WTC11 (cell line): Measurements from ENCODE around the gene FABP1. TPM values are rescaled to one million over a fixed set of nuclear protein-coding genes. Genes with fewer than 3 reads are reported as not detected.

ENCODE experiments used
- ATAC-seq: fragments of 200-7000 bp; cut with Tn5 transposase; 2 replicates; pipeline ENCODE4 v1.10.0; 2021; ENCODE audit warnings: mild to moderate bottlenecking, moderate library complexity
- CTCF ChIA-PET: fragments of 300-600 bp; sonication (Branson Sonifier 250); formaldehyde crosslinking; loops from one replicate; lab custom pipeline; 2021; ENCODE audit warnings: antibody characterized with exemption; lab: Charles Lee
- POLR2A ChIA-PET: fragments of 350-600 bp; sonication (Branson Sonifier 250); formaldehyde crosslinking; loops from one replicate; lab custom pipeline; 2021; ENCODE audit warnings: antibody characterized with exemption; lab: Charles Lee
- DNase-seq: peaks from one replicate; pipeline ENCODE4 v3.0.0; 2021; ENCODE audit warnings: low spot score
- H3K27ac Mint-ChIP-seq: 2 replicates; pipeline ENCODE4 v1.8.0; 2021; ENCODE audit warnings: mixed read lengths
- H3K27me3 Mint-ChIP-seq: 2 replicates; pipeline ENCODE4 v1.8.0; 2021; ENCODE audit warnings: low read depth, mild to moderate bottlenecking, moderate library complexity, mixed read lengths
- H3K36me3 Mint-ChIP-seq: 2 replicates; pipeline ENCODE4 v1.8.0; 2021; ENCODE audit warnings: mixed read lengths
- H3K4me1 Mint-ChIP-seq: 2 replicates; pipeline ENCODE4 v1.8.0; 2022; ENCODE audit warnings: mixed read lengths
- H3K4me3 Mint-ChIP-seq: 2 replicates; pipeline ENCODE4 v1.8.0; 2021; ENCODE audit warnings: mild to moderate bottlenecking, moderate library complexity, mixed read lengths
- H3K9me3 Mint-ChIP-seq: 2 replicates; pipeline ENCODE4 v1.8.0; 2021; ENCODE audit warnings: mixed read lengths
- ETV6 ChIP-seq: sonication (generic); formaldehyde crosslinking; IDR thresholded peaks from 2 replicates; pipeline ENCODE4 v1.8.1; 2022; ENCODE audit warnings: mild to moderate bottlenecking, missing genetic modification reagents
- GRHL2 ChIP-seq: fragments of 250-450 bp; sonication (Bioruptor Pico); IDR thresholded peaks from 2 replicates; pipeline ENCODE4 v1.8.0; 2022; ENCODE audit warnings: mild to moderate bottlenecking, moderate library complexity; ENCODE audit not compliant: insufficient replicate concordance, severe bottlenecking
- IRF1 ChIP-seq: sonication (generic); formaldehyde crosslinking; IDR thresholded peaks from 2 replicates; pipeline ENCODE4 v1.8.0; 2023; ENCODE audit warnings: missing genetic modification reagents
- NFATC4 ChIP-seq: fragments of 250-450 bp; sonication (Bioruptor Pico); IDR thresholded peaks from 2 replicates; pipeline ENCODE4 v1.9.0; 2021; ENCODE audit warnings: mild to moderate bottlenecking
- NR3C1 ChIP-seq: sonication (generic); formaldehyde crosslinking; conservative IDR thresholded peaks from 2 replicates; pipeline ENCODE4 v1.8.1; 2023; ENCODE audit warnings: low read depth, mild to moderate bottlenecking, missing genetic modification reagents
- PRDM15 ChIP-seq: sonication (generic); formaldehyde crosslinking; IDR thresholded peaks from 2 replicates; pipeline ENCODE4 v1.8.0; 2022; ENCODE audit warnings: missing genetic modification reagents
- SMAD3 ChIP-seq: sonication (generic); formaldehyde crosslinking; IDR thresholded peaks from 2 replicates; pipeline ENCODE4 v1.8.0; 2022; ENCODE audit warnings: missing genetic modification reagents, mild to moderate bottlenecking, borderline replicate concordance
- SMAD4 ChIP-seq: sonication (generic); formaldehyde crosslinking; IDR thresholded peaks from 2 replicates; pipeline ENCODE4 v1.8.0; 2022; ENCODE audit warnings: mild to moderate bottlenecking, missing genetic modification reagents
- SOX15 ChIP-seq: fragments of 250-450 bp; sonication (Bioruptor Pico); IDR thresholded peaks from 2 replicates; pipeline ENCODE4 v1.9.0; 2021; ENCODE audit warnings: mild to moderate bottlenecking
- TEAD1 ChIP-seq: sonication (generic); formaldehyde crosslinking; IDR thresholded peaks from 2 replicates; pipeline ENCODE4 v1.8.0; 2022; ENCODE audit warnings: mild to moderate bottlenecking, missing genetic modification reagents
- USF2 ChIP-seq: sonication (generic); formaldehyde crosslinking; IDR thresholded peaks from 2 replicates; pipeline ENCODE4 v1.8.1; 2023; ENCODE audit warnings: mild to moderate bottlenecking, missing genetic modification reagents, moderate library complexity
- ZMAT4 ChIP-seq: fragments of 250-450 bp; sonication (Bioruptor Pico); IDR thresholded peaks from 2 replicates; pipeline ENCODE4 v1.9.0; 2021; ENCODE audit warnings: mild to moderate bottlenecking
- ZNF396 ChIP-seq: fragments of 250-450 bp; sonication (Bioruptor Pico); IDR thresholded peaks from 2 replicates; pipeline ENCODE4 v1.8.0; 2021; ENCODE audit warnings: mild to moderate bottlenecking, moderate library complexity, borderline replicate concordance
- ZNF416 ChIP-seq: fragments of 250-450 bp; sonication (Bioruptor Pico); IDR thresholded peaks from 2 replicates; pipeline ENCODE4 v1.9.0; 2021; ENCODE audit warnings: mild to moderate bottlenecking, inconsistent platforms
- total RNA-seq: library from RNA; stranded (reverse); gene quantifications from 3 replicates; pipeline ENCODE4 v1.2.3, GENCODE V29; 2021
- TF ChIP-seq, protein P1 (sequence below): sonication (generic); formaldehyde crosslinking; IDR thresholded peaks from 2 replicates; pipeline ENCODE4 v1.8.1; 2022; ENCODE audit warnings: mild to moderate bottlenecking, moderate library complexity, missing genetic modification reagents
- TF ChIP-seq, protein P2 (sequence below): fragments of 250-450 bp; sonication (Bioruptor Pico); IDR thresholded peaks from 2 replicates; pipeline ENCODE4 v1.9.0; 2021; ENCODE audit warnings: moderate library complexity, mild to moderate bottlenecking, inconsistent platforms, borderline replicate concordance
- TF ChIP-seq, protein P3 (sequence below): fragments of 250-450 bp; sonication (Bioruptor Pico); IDR thresholded peaks from 2 replicates; pipeline ENCODE4 v1.9.0; 2021; ENCODE audit warnings: mild to moderate bottlenecking, borderline replicate concordance

The FABP1 gene
- total RNA-seq, 1 experiment from 2014 or later: 0.46 TPM

DNA sequence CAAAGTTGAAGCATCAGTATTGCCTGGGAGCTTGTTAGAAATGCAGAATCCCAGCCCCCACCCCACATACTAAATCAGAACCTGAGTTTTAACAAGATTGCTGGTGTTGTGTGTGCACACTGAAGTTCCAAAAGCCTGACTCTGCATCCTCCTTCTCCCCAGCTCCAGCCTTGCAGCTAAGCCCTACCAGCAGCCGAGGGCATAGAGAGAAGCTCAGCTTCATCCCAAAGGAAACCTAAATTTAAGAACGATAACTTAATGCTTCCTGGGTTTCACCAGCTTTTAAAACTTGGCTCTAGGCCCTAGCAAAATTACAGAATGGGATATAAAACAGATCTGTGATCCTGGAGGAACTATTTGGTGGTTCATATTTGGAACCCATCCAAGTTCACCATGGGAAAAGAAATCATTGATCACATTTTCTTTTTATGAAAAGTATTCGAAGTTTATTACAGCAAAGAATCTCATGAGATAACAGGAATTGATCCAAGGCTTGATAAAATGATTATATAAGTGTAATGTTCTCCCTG lies 49.2 kb downstream of the FABP1 start:
- ChIA-PET POLR2A (no interaction called here), CTCF (interaction anchor here (4.1 kb wide), 1 partner anchor 18 kb away, joined by 36 read pairs; no protein-coding TSS in a partner anchor)
- Mint-ChIP-seq H3K27ac (no peak overlapping the region), H3K4me3 (no peak overlapping the region), H3K27me3 (no peaks in the 10 kb centered on the region; the same call in 1 of the 2 replicates), H3K36me3 (no peaks in the 10 kb centered on the region), H3K4me1 (peaks cover 21% of the 10 kb centered on the region), H3K9me3 (peaks cover 10% of the 10 kb centered on the region)
- TF ChIP-seq TEAD1: no peak
- TF ChIP-seq, protein P1, sequence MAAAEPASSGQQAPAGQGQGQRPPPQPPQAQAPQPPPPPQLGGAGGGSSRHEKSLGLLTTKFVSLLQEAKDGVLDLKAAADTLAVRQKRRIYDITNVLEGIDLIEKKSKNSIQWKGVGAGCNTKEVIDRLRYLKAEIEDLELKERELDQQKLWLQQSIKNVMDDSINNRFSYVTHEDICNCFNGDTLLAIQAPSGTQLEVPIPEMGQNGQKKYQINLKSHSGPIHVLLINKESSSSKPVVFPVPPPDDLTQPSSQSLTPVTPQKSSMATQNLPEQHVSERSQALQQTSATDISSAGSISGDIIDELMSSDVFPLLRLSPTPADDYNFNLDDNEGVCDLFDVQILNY (CRISPR knock-in tag): no peak
- DNase-seq: no peak
- no peak for ATAC-seq

GRCh38 chr2:88077080-88077479 lies 50.8 kb downstream of the FABP1 start:
- no peak overlapping the region for H3K27ac Mint-ChIP-seq
- DNase-seq (no peak), ATAC-seq (no peak)
- peaks cover 7% of the 10 kb centered on the region for H3K4me1 Mint-ChIP-seq
- H3K4me3 Mint-ChIP-seq: no peak overlapping the region
- CTCF ChIA-PET: interaction anchor here (1.7 to 4.1 kb wide), 2 partner anchors 17 to 83 kb away, joined by 3 to 36 read pairs; no protein-coding TSS in a partner anchor
- H3K36me3 Mint-ChIP-seq: peaks cover 6% of the 10 kb centered on the region; the same call in 1 of the 2 replicates
- peaks cover 18% of the 10 kb centered on the region for H3K9me3 Mint-ChIP-seq
- TF ChIP-seq GRHL2 (CRISPR knock-in tag): no peak
- no peak for TF ChIP-seq ZNF396 (CRISPR knock-in tag)
- TF ChIP-seq PRDM15 (CRISPR knock-in tag): no peak
- no peak for TF ChIP-seq ZMAT4 (CRISPR knock-in tag)
- no peak for TF ChIP-seq SMAD4 (CRISPR knock-in tag)
- no peak for TF ChIP-seq ETV6 (CRISPR knock-in tag)
- TF ChIP-seq NR3C1 (CRISPR knock-in tag): no peak
- TF ChIP-seq NFATC4 (CRISPR knock-in tag): no peak
- no peak for TF ChIP-seq ZNF416 (CRISPR knock-in tag)
- TF ChIP-seq, protein P2, sequence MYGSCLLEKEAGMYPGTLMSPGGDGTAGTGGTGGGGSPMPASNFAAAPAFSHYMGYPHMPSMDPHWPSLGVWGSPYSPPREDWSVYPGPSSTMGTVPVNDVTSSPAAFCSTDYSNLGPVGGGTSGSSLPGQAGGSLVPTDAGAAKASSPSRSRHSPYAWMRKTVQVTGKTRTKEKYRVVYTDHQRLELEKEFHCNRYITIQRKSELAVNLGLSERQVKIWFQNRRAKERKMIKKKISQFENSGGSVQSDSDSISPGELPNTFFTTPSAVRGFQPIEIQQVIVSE: no peak
- TF ChIP-seq SMAD3 (CRISPR knock-in tag): no peak
- no peak for TF ChIP-seq SOX15 (CRISPR knock-in tag)
- no peak for TF ChIP-seq USF2 (CRISPR knock-in tag)
- TF ChIP-seq IRF1: no peak
- no peak for TF ChIP-seq TEAD1
- TF ChIP-seq, protein P3, sequence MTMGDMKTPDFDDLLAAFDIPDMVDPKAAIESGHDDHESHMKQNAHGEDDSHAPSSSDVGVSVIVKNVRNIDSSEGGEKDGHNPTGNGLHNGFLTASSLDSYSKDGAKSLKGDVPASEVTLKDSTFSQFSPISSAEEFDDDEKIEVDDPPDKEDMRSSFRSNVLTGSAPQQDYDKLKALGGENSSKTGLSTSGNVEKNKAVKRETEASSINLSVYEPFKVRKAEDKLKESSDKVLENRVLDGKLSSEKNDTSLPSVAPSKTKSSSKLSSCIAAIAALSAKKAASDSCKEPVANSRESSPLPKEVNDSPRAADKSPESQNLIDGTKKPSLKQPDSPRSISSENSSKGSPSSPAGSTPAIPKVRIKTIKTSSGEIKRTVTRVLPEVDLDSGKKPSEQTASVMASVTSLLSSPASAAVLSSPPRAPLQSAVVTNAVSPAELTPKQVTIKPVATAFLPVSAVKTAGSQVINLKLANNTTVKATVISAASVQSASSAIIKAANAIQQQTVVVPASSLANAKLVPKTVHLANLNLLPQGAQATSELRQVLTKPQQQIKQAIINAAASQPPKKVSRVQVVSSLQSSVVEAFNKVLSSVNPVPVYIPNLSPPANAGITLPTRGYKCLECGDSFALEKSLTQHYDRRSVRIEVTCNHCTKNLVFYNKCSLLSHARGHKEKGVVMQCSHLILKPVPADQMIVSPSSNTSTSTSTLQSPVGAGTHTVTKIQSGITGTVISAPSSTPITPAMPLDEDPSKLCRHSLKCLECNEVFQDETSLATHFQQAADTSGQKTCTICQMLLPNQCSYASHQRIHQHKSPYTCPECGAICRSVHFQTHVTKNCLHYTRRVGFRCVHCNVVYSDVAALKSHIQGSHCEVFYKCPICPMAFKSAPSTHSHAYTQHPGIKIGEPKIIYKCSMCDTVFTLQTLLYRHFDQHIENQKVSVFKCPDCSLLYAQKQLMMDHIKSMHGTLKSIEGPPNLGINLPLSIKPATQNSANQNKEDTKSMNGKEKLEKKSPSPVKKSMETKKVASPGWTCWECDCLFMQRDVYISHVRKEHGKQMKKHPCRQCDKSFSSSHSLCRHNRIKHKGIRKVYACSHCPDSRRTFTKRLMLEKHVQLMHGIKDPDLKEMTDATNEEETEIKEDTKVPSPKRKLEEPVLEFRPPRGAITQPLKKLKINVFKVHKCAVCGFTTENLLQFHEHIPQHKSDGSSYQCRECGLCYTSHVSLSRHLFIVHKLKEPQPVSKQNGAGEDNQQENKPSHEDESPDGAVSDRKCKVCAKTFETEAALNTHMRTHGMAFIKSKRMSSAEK (CRISPR knock-in tag): no peak
- H3K27me3 Mint-ChIP-seq: no peaks in the 10 kb centered on the region
- POLR2A ChIA-PET: no interaction called here
